ENCODE data around the gene CRTAC1. TPM values are rescaled to one million over a fixed set of nuclear protein-coding genes. Genes with fewer than 3 reads are reported as not detected.

CRTAC1 gene
- total RNA-seq, 1 experiment from 2014 or later = 0.46 TPM

GRCh38 chr10:97838091-97838490 is 192.3 kb downstream of the CRTAC1 start:
- Histone ChIP-seq H3K27me3 (ENCODE audit: insufficient read depth, low read length) (no peaks in the 10 kb centered on the region), H2AFZ (ENCODE audit: low read length) (no peak overlapping the region), H4K8ac (replicated peaks; ENCODE audit: insufficient read length, low read depth, low read length) (no peak overlapping the region), H3K23ac (ENCODE audit: insufficient read length, low read depth, low read length) (no peak overlapping the region), H2BK12ac (ENCODE audit: insufficient read length, low read depth, low read length) (no peak overlapping the region), H2BK5ac (ENCODE audit: insufficient read length, low read length) (no peak overlapping the region), H3K4ac (ENCODE audit: low read depth, low read length) (no peak overlapping the region), H4K91ac (ENCODE audit: insufficient read length, low read depth, low read length) (no peak overlapping the region), H3K23me2 (ENCODE audit: insufficient read length, low read depth, low read length, poor library complexity, severe bottlenecking) (no peaks in the 10 kb centered on the region), H4K5ac (ENCODE audit: insufficient read length, low read depth, low read length) (no peak overlapping the region), H2AK5ac (ENCODE audit: insufficient read length, low read length) (no peak overlapping the region), H3K14ac (ENCODE audit: insufficient read depth, low read length) (no peak overlapping the region), H3K18ac (ENCODE audit: insufficient read length, low read depth, low read length) (no peak overlapping the region), H3K9ac (ENCODE audit: extremely low read depth, insufficient read length, low read length) (no peak overlapping the region), H3K79me2 (ENCODE audit: insufficient read depth, low read length) (no peaks in the 10 kb centered on the region), H2BK15ac (ENCODE audit: low read depth, low read length) (no peak overlapping the region), H2BK120ac (ENCODE audit: low read depth, low read length, poor library complexity, severe bottlenecking) (no peak overlapping the region), H3K9me3 (ENCODE audit: control insufficient read depth, low read depth, low read length) (no peaks in the 10 kb centered on the region), H3K56ac (ENCODE audit: insufficient read length, low read depth, low read length) (no peak overlapping the region), H3K27ac (ENCODE audit: insufficient read length, low read depth, low read length) (no peak overlapping the region), H3K4me2 (ENCODE audit: insufficient read depth, insufficient read length, low read length) (no peak overlapping the region), H4K20me1 (ENCODE audit: control insufficient read depth, insufficient read depth, insufficient read length) (no peaks in the 10 kb centered on the region), H2BK20ac (ENCODE audit: low read depth, low read length, poor library complexity, severe bottlenecking) (no peak overlapping the region), H3T11ph (ENCODE audit: low read length) (no peak overlapping the region), H3K4me1 (ENCODE audit: insufficient read depth, low read length) (no peaks in the 10 kb centered on the region), H3K79me1 (ENCODE audit: insufficient read depth, low read depth, low read length, poor library complexity, severe bottlenecking) (no peaks in the 10 kb centered on the region)
- Mint-ChIP-seq H3K4me3 (no peak overlapping the region), H3K9me3 (peaks cover 0 to 5% of the 10 kb centered on the region in 2 experiments; a peak in 3 of 5 replicates), H3K36me3 (ENCODE audit: insufficient read depth in 1 of 3, low read depth in 3 of 3) (peaks cover 0 to 5% (median 0%) of the 10 kb centered on the region in 3 experiments; a peak in 2 of 7 replicates), H3K27ac (no peak overlapping the region; a peak in 1 of 7 replicates), H3K4me1 (no peaks in the 10 kb centered on the region), H3K27me3 (ENCODE audit: low read depth) (peaks cover 35% of the 10 kb centered on the region)
- TF ChIP-seq CTCF (conservative IDR thresholded peaks at IDR 0.05) = no peak
- WGBS (ENCODE audit: extremely low coverage, insufficient read length, low lambda C conversion rate) = no CpG with 5 or more reads among the region's 3 CpGs
- DNase-seq = no peak

All from H9 (cell line).